GM23248 (cell line): ENCODE data around the gene KIF18B.

Experiments
- EZH2 ChIP-seq: fragments of 200-600 bp; sonication (generic); IDR thresholded peaks from 2 replicates; pipeline ENCODE4 v1.6.1; 2018; ENCODE audit warnings: antibody characterized with exemption, mild to moderate bottlenecking; ENCODE audit not compliant: insufficient read depth, poor library complexity, severe bottlenecking
- EZH2phosphoT487 ChIP-seq: fragments of 200-600 bp; sonication (generic); IDR thresholded peaks from 2 replicates; pipeline ENCODE4 v1.6.1; 2018; ENCODE audit warnings: antibody characterized with exemption, moderate library complexity, mild to moderate bottlenecking, low read depth; ENCODE audit not compliant: insufficient read depth

- TF ChIP-seq EZH2phosphoT487 (no peak), EZH2 (no peak)
Measured at GRCh38 chr17:44922136-44922535, 25.4 kb downstream of the KIF18B start.
